Fibroblast of skin of back (primary cell): Measurements from ENCODE around the gene ZBTB20.

Experiments used
- DNase-seq: peaks from one replicate; pipeline ENCODE4 v3.0.0-alpha.2; 2013

Gene ZBTB20

GRCh38 chr3:114518206-114518808, 628.8 kb downstream of the ZBTB20 start:
- DNase-seq, result no peak

- no peak for DNase-seq
Observed at GRCh38 chr3:114510201-114510600, 636.9 kb downstream of the ZBTB20 start.

DNA sequence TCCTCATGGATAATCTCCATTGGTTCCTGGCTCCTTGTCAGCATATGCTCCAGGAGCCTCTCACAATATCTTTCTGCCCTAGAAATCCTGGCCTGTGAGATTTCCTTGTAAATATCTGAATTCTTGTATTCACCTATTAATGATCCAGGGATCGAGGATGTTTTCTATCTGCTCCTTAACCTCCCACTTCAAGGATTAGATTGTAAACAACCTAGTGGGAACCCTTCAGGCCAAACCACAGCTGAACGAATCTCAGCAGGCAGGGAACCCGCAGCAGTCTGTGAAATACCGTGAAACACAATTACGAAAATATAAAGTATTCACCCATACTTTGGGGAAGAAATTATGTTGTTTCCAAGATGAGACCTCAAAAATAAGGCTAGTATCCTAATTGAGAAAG, 637.3 kb downstream of the ZBTB20 start:
- no peak for DNase-seq

DNA sequence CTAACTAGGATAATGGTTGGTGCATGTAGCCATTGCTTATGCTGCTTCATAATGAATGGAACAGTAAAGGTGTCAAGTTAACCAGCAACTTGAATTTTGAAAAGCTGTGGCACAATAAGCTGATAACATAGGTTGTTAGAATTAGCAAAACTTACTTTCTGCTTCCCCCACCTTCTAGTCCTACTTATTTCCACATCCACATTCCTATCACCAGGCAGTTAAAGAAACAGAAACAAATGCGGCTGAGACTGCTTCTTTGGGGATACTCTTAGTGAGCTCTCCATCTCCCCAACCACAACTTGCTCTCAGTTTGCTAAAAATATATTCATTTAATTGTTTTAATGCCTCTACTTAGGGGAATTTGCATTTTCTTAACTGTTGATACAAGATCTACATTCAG, 638.1 kb downstream of the ZBTB20 start:
- no peak for DNase-seq

GRCh38 chr3:114508208-114508607, 638.9 kb downstream of the ZBTB20 start:
- no peak for DNase-seq

DNA sequence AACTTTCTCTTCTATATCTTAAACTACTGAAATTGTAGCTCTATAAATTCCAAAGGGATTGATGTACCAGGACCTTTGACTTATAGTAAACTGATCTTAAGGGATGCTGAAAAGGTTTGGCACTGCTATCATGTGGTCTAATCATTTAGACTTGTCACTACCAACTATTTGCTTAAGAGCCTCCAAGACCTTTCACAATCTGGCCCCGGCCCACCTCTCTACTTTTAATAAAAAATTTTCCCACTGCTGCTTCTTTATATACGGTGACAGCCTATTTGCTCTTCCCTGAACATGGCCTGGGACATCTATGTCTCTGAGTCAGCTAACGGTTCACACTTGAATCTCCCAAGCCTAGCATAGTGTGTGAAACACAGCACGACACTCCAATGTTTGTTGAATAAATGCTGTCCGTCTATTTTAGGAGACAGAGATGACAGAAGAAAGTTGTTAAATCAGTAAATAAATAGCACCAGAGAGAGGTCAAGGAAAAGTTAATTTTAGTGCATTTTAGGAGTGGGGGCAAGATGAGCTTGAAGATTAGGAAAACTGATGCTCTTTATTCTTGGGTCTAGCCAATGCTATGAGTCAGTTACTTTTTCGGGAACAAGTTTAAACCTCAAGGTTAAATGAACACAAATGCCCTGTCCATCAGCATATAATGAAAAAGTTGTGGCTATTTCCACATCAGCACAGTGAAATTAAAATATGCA, 640.3 kb downstream of the ZBTB20 start:
- peak; percentile 36 for DNase-seq

GRCh38 chr3:114504941-114505628, 642.0 kb downstream of the ZBTB20 start:
- DNase-seq, result peak; percentile 75

- DNase-seq, result no peak
Observed at GRCh38 chr3:114502204-114502603, 644.9 kb downstream of the ZBTB20 start.

DNA sequence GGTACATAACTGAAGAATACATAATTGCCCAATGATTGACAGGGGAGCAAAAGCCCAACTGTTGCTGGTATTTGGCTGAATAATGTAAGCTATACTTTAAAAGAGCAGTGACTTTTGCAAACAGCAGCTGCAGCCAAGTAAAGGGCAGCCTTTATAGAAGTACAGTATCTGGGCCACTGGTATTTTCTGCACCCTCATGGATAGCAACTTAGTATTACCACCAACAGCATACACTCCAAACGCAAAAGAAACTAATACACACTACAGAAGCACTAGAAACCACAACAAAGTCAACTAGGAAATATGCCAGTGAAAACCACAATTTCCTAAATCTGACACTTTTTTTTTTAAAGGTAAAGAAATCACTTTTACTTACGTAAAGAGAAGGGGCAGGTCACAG, 647.1 kb downstream of the ZBTB20 start:
- peak; percentile 17 for DNase-seq

GRCh38 chr3:114498539-114499370, 648.3 kb downstream of the ZBTB20 start:
- DNase-seq, result peak; percentile 91

DNA sequence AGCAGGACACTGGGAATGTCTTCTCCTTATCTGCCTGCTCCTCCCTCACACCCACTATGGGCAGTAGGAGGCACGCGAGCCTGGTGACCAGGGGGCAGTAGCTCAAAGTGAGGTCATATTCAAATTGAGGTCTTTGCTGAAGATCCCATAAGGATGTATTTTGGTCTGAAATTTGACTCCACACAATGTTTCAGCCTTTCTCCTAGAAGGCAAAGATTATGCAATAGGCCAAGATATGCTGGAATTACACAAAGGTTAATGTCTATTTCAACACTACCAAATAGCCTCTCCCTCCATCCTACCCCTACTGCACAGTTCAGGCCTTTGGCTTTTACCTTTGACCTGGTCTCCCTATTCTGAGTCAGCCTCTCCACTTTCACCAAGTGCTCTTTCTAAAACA, 650.2 kb downstream of the ZBTB20 start:
- DNase-seq, result peak; percentile 23

DNA sequence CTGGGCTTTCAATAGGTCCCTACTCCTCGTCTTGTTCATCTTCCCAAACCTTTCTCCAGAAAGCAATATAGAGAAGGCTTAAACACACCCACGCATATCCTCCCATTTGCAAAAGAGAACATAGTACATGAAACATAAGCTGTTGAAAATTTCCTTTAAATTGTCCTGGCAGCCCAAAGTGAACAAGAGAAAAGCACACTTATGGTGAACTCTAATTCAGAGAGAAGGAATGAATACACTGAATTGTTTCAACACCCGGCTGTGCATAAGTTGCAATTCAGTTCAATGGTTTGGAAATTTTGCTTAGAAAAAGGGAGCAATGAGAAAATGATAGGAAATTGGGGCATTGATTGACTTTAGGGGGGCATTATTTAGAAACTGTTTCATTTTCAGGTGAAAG, 650.6 kb downstream of the ZBTB20 start:
- DNase-seq, result no peak

DNA sequence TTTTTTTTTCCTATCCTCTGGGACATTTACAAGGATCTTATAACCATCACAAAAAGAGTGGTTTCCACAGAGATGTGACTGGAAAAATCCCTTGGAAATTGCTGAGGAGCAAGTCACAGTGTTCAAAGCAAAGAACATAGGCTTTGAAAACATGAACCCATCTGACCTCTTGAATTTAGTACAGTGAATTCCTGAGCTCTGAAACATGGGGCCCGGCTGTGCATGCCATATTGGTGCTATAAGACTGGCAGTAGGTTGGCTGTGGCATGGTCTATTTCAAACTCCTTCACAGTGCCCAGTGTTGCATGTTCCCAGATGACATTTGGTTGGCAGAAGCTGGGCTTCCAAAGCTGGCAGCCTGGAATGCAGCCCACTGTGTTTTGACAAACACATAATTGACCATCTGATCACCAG, 651.1 kb downstream of the ZBTB20 start:
- DNase-seq, result peak; percentile 86

GRCh38 chr3:114494498-114494897, 652.6 kb downstream of the ZBTB20 start:
- DNase-seq, result no peak

- DNase-seq, result no peak
Observed at GRCh38 chr3:114490829-114491228, 656.3 kb downstream of the ZBTB20 start.

DNA sequence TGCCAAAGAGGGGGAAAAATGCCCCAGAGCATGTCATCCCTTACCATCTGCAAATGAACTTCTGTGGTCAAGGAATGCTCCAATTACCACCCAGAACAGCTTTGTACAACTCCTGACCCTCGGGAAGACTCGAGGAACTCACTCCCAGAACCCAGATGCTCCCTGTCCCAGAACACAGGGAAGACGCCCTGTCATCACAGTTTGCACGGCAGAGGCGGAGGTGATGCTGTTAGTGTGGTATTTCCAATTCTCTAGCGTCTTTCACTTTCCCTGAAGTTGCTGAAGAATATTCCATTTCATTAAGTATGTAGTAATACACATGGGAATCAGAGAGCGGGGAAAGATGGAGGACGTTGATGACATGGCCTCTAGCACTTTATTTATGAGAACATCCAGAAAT, 659.6 kb downstream of the ZBTB20 start:
- no peak for DNase-seq

- DNase-seq, result no peak
Observed at GRCh38 chr3:114484919-114485318, 662.2 kb downstream of the ZBTB20 start.

DNA sequence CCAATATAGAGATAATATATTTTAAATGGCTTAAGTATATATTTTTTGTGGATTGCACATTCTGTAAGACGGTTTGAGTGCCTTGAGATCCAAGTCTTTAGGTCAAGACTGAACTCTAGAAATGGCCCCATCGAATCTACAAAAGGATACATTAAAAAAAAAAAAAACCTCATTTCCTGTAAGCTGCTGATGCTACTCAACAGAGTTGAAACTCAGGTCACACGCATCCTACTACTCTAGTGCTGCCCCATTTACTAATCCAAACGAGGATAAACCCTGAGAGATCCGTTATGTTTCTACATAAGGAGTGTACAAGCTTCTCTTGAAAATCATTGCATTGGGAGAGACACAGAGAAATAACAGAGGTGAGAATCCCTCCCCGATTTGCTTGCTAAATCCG, 666.0 kb downstream of the ZBTB20 start:
- DNase-seq, result no peak

DNA sequence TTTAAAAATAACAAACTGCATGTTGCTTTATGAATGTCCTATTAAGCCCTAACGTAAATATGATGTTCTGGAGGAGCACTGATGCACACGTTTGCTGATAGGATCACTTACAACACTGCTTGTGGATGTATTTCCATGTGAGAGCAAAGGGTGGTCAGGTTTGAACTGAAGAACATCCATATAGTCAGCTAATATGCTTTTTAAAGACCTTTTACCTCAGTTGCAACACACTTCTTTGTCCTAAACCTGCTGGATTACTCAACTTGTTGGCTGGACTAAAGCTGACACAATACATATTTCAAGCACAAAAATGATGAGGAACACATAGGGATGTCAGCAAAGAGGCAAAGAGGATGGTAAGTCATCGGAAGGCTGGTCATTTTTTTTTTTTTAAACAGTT, 666.6 kb downstream of the ZBTB20 start:
- no peak for DNase-seq

DNA sequence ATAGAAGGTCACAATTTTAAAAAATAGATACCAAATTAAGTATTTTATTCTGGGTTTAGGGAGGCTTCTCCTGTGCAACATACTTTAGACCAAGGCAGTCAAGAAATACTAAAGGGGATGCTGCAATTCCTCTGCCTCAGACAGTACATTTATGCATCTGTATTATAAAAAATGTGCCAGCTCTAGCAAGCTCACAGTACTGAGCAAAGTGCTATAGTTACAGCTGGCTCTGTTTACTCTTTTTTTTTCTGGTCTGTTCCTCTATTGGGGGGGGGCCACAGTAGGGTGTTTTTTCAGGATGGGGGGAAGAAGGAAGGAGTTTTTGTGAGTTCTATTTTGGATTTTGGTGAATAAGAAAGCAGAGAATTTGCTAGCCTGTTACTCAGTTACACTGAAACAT, 668.3 kb downstream of the ZBTB20 start:
- DNase-seq, result no peak

DNA sequence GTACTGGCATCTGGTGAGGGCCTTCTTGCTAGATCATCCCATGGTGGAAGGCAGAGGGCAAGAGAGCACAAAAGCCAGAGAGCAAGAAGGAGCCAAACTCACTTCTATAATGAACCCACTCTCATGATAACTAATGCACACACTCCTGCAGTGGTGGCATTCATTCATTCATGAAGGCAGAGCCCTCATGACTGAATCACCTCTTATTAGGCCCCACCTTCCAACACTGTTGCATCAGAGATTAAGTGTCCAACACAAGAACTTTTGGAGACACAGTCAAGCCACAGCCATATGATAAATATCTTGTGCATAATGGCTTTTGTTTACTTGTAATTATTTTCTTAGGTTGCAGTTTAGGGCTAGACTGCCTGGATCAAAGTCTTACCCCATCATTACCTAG, 670.6 kb downstream of the ZBTB20 start:
- DNase-seq, result no peak

DNA sequence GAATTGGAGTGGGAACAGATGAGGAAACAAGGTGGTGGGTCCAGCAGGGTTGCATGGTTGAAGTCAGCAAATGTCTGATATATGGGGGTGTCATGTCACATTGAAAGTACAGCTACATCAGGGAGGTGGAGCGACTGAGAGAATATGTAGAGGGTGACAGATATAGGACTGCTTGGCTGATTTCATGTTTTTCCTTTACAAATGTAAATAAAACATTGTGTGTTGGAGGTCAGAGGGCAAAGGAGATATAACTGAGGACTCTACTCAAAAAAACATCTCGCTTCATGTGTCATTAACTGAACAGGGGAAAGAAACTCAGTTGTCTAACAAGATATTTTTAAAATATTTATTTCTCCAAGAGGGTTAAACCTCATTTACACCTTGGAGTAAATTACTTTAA, 675.6 kb downstream of the ZBTB20 start:
- no peak for DNase-seq

- DNase-seq, result no peak
Observed at GRCh38 chr3:114469070-114469469, 678.0 kb downstream of the ZBTB20 start.
